Fibroblast of lung (primary cell): ENCODE results near the gene PIGM. TPM values are rescaled to one million over a fixed set of nuclear protein-coding genes. Genes with fewer than 3 reads are reported as not detected.

ENCODE experiments used
- DNase-seq, 2 donors: peaks; one replicate each; pipeline versions ENCODE4 v3.0.0 to v3.0.0-alpha.2; 2010; ENCODE audit warnings: low read depth in 2 of 2
- H2AFZ ChIP-seq: 2 replicates; pipeline ENCODE4 v1.5.1; 2012; ENCODE audit warnings: low read length, control low read depth, inconsistent platforms
- H3K27ac ChIP-seq: 2 replicates; pipeline ENCODE4 v1.5.1; 2011; ENCODE audit warnings: low read length, control low read depth; ENCODE audit not compliant: insufficient read depth
- H3K27me3 ChIP-seq: 2 replicates; pipeline ENCODE4 v1.5.1; 2011; ENCODE audit warnings: mild to moderate bottlenecking, low read length; ENCODE audit not compliant: control insufficient read depth, insufficient read depth
- H3K36me3 ChIP-seq: 2 replicates; pipeline ENCODE4 v1.5.1; 2011; ENCODE audit warnings: low read length; ENCODE audit not compliant: control insufficient read depth, insufficient read depth
- H3K4me1 ChIP-seq: 2 replicates; pipeline ENCODE4 v1.5.1; 2011; ENCODE audit warnings: low read length; ENCODE audit not compliant: control insufficient read depth, insufficient read depth; ENCODE audit errors: extremely low read depth
- H3K4me2 ChIP-seq: 2 replicates; pipeline ENCODE4 v1.5.1; 2011; ENCODE audit warnings: low read length, control low read depth; ENCODE audit not compliant: insufficient read depth; ENCODE audit errors: extremely low read depth
- H3K4me3 ChIP-seq, 4 experiments: fragments of 200-600 bp in 1 of 4; sonication (generic) in 1 of 4; replicated peaks in 1 of 4; 2 replicates each; pipeline ENCODE4 v1.5.1; 2011 to 2016; ENCODE audit warnings: low read length in 4 of 4, low read depth in 3 of 4, mild to moderate bottlenecking in 3 of 4, control low read depth in 2 of 4, inconsistent platforms in 1 of 4, mixed read lengths in 1 of 4; ENCODE audit not compliant: insufficient read depth in 1 of 4; ENCODE audit errors: control extremely low read depth in 1 of 4
- H3K79me2 ChIP-seq: 2 replicates; pipeline ENCODE4 v1.5.1; 2012; ENCODE audit warnings: mild to moderate bottlenecking, low read length, inconsistent platforms; ENCODE audit not compliant: control insufficient read depth, insufficient read depth
- H3K9ac ChIP-seq: 2 replicates; pipeline ENCODE4 v1.5.1; 2011; ENCODE audit warnings: mild to moderate bottlenecking, low read length, control low read depth; ENCODE audit not compliant: insufficient read depth
- H3K9me3 ChIP-seq: 2 replicates; pipeline ENCODE4 v1.5.1; 2012; ENCODE audit warnings: low read depth, low read length; ENCODE audit not compliant: control insufficient read depth, insufficient read depth
- H4K20me1 ChIP-seq: 2 replicates; pipeline ENCODE4 v1.5.1; 2011; ENCODE audit warnings: low read length; ENCODE audit not compliant: control insufficient read depth, insufficient read depth; ENCODE audit errors: extremely low read depth
- CTCF ChIP-seq, 2 donors: IDR thresholded peaks in 1 of 2; conservative IDR thresholded peaks in 1 of 2; 1 replicate in 1 of 2; 2 replicates in 1 of 2; pipeline ENCODE4 v1.5.1; 2011 to 2012; ENCODE audit warnings: low read length in 2 of 2, control low read depth in 1 of 2, inconsistent platforms in 1 of 2, low read depth in 1 of 2, mild to moderate bottlenecking in 1 of 2
- EZH2 ChIP-seq: IDR thresholded peaks from 2 replicates; pipeline ENCODE4 v1.5.1; 2012; ENCODE audit warnings: low read length, control low read depth, mild to moderate bottlenecking; ENCODE audit errors: missing control alignments
- polyA plus RNA-seq, 2 donors: library from polyadenylated mRNA; depleted of rRNA in 1 of 2; stranded (reverse) in 1 of 2; unstranded in 1 of 2; fragments of >200 nt; gene quantifications; 2 replicates each; pipeline ENCODE4 v1.2.1, GENCODE V29; 2011 to 2012; ENCODE audit warnings: missing spikeins in 1 of 2
- total RNA-seq: library from RNA; depleted of rRNA; stranded (reverse); fragments of >200 nt; gene quantifications from 2 replicates; pipeline ENCODE4 v1.2.1, GENCODE V29; 2014

The PIGM gene
- total and polyA plus RNA-seq, 2 donors (not counting 1 experiment from before 2014, with no cell fraction given), result 4.5 to 6.7 TPM

DNA sequence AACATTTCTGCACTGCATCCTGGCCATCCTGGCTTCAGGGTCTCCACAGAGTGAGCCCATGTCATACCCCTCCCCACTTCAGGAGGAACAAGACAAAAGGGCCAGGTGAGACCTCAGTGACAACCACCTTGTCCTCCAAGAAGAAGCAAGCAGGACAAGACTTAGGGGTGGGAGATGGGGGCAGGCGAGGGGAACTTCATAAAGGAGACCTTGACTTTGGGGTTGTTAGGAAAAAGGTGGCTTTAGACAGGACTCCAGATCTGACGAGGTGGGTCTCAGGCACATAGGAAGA, 53.7 kb downstream of the PIGM start:
- Histone ChIP-seq H3K27ac (no peak overlapping the region), H4K20me1 (no peaks in the 10 kb centered on the region), H3K9me3 (no peaks in the 10 kb centered on the region), H3K4me1 (no peaks in the 10 kb centered on the region), H3K4me2 (no peak overlapping the region), H3K4me3 (no peak overlapping the region), H3K27me3 (peaks cover 5% of the 10 kb centered on the region), H2AFZ (no peak overlapping the region), H3K79me2 (no peaks in the 10 kb centered on the region), H3K36me3 (no peaks in the 10 kb centered on the region), H3K9ac (no peak overlapping the region)
- no peak for DNase-seq
- TF ChIP-seq CTCF (conservative IDR thresholded peaks at IDR 0.05 in 1 of 2, IDR thresholded peaks at IDR 0.05 in 1 of 2; ENCODE audit: low read depth in 1 of 2, low read length in 2 of 2) (no peak), EZH2 (no peak)

GRCh38 chr1:159977364-159978106, 54.3 kb downstream of the PIGM start:
- Histone ChIP-seq H3K4me3 (no peak overlapping the region), H3K27ac (no peak overlapping the region), H3K9me3 (no peaks in the 10 kb centered on the region), H3K4me1 (no peaks in the 10 kb centered on the region), H3K4me2 (no peak overlapping the region), H3K79me2 (no peaks in the 10 kb centered on the region), H3K27me3 (peaks cover 5% of the 10 kb centered on the region), H2AFZ (no peak overlapping the region), H3K36me3 (no peaks in the 10 kb centered on the region), H4K20me1 (no peaks in the 10 kb centered on the region), H3K9ac (no peak overlapping the region)
- no peak for DNase-seq
- TF ChIP-seq EZH2 (no peak), CTCF (conservative IDR thresholded peaks at IDR 0.05 in 1 of 2, IDR thresholded peaks at IDR 0.05 in 1 of 2; ENCODE audit: low read depth in 1 of 2, low read length in 2 of 2) (no peak)

Other genes starting within 250 kb of the PIGM start
- gene FCRL6, start 229.6 kb downstream of the PIGM start, total RNA-seq, result not detected in 2 replicates
- gene FCRL6, start 229.6 kb downstream of the PIGM start, polyA plus RNA-seq, result not detected in 2 replicates
- under 0.01 TPM in 1 of 2 replicates, not detected in the other for gene SLAMF8, start 205.1 kb downstream of the PIGM start, total RNA-seq
- 0.02 TPM in 1 of 2 replicates, not detected in the other for gene SLAMF8, start 205.1 kb downstream of the PIGM start, polyA plus RNA-seq
- under 0.01 TPM in 2 replicates for gene VSIG8, start 169.3 kb downstream of the PIGM start, total RNA-seq
- gene VSIG8, start 169.3 kb downstream of the PIGM start, polyA plus RNA-seq, result not detected in 2 replicates
- 0.51 and 1.5 TPM in 2 replicates for gene CFAP45, start 131.8 kb downstream of the PIGM start, total RNA-seq
- gene CFAP45, start 131.8 kb downstream of the PIGM start, polyA plus RNA-seq, result 1.1 and 1.2 TPM in 2 replicates
- 220 and 300 TPM in 2 replicates for gene TAGLN2, start 106.5 kb downstream of the PIGM start, total RNA-seq
- gene TAGLN2, start 106.5 kb downstream of the PIGM start, polyA plus RNA-seq, result 718 and 768 TPM in 2 replicates
- gene IGSF9, start 86.4 kb downstream of the PIGM start, total RNA-seq, result under 0.01 TPM in 2 replicates
- not detected in 2 replicates for gene IGSF9, start 86.4 kb downstream of the PIGM start, polyA plus RNA-seq
- gene SLAMF9, start 77.8 kb downstream of the PIGM start, total RNA-seq, result not detected in 2 replicates
- gene SLAMF9, start 77.8 kb downstream of the PIGM start, polyA plus RNA-seq, result not detected in 2 replicates
- gene KCNJ10, start 38.2 kb upstream of the PIGM start, total RNA-seq, result not detected in 2 replicates
- not detected in 2 replicates for gene KCNJ10, start 38.2 kb upstream of the PIGM start, polyA plus RNA-seq
- gene KCNJ9, start 49.5 kb upstream of the PIGM start, total RNA-seq, result under 0.01 TPM in 2 replicates
- not detected in 2 replicates for gene KCNJ9, start 49.5 kb upstream of the PIGM start, polyA plus RNA-seq
- 24.4 and 27.7 TPM in 2 replicates for gene IGSF8, start 66.6 kb upstream of the PIGM start, total RNA-seq
- gene IGSF8, start 66.6 kb upstream of the PIGM start, polyA plus RNA-seq, result 6.2 and 6.5 TPM in 2 replicates
- gene ATP1A2, start 83.8 kb upstream of the PIGM start, total RNA-seq, result 1.8 and 32.9 TPM in 2 replicates
- 0.01 and 0.44 TPM in 2 replicates for gene ATP1A2, start 83.8 kb upstream of the PIGM start, polyA plus RNA-seq
- gene ATP1A4, start 119.6 kb upstream of the PIGM start, total RNA-seq, result 0.26 TPM in 1 of 2 replicates, not detected in the other
- not detected in 2 replicates for gene ATP1A4, start 119.6 kb upstream of the PIGM start, polyA plus RNA-seq
- gene CASQ1, start 158.6 kb upstream of the PIGM start, total RNA-seq, result 0.17 and 0.26 TPM in 2 replicates
- gene CASQ1, start 158.6 kb upstream of the PIGM start, polyA plus RNA-seq, result 0.15 TPM in 1 of 2 replicates, not detected in the other
- 84.7 and 108 TPM in 2 replicates for gene PEA15, start 173.4 kb upstream of the PIGM start, total RNA-seq
- gene PEA15, start 173.4 kb upstream of the PIGM start, polyA plus RNA-seq, result 816 and 871 TPM in 2 replicates
- 66.3 and 89.8 TPM in 2 replicates for gene DCAF8, start 230.6 kb upstream of the PIGM start, total RNA-seq
- 72.6 and 75.4 TPM in 2 replicates for gene DCAF8, start 230.6 kb upstream of the PIGM start, polyA plus RNA-seq